ENCODE data around the gene SLC29A4. TPM values are rescaled to one million over a fixed set of nuclear protein-coding genes. Genes with fewer than 3 reads are reported as not detected.

SLC29A4 gene
- total and polyA plus RNA-seq, 2 of the 8 experiments (the other 6 are each of a cell fraction or from before 2014, with no cell fraction given): 6.9 to 15.1 TPM

GRCh38 chr7:5296611-5297226 is 14.0 kb downstream of the SLC29A4 start (continued):
- no peak for TF ChIP-seq USF2 (IDR thresholded peaks at IDR 0.05; ENCODE audit: low read length)
- no peak for TF ChIP-seq CHD2 (IDR thresholded peaks at IDR 0.05; ENCODE audit: low read length)
- TF ChIP-seq KDM4A (IDR thresholded peaks at IDR 0.05; ENCODE audit: low read depth, low read length, severe bottlenecking): no peak
- TF ChIP-seq GTF2F1 (IDR thresholded peaks at IDR 0.05; ENCODE audit: borderline replicate concordance, low read depth, low read length): no peak
- TF ChIP-seq RNF2 (IDR thresholded peaks at IDR 0.05; ENCODE audit: borderline replicate concordance, low read depth, low read length, missing control alignments, poor library complexity, severe bottlenecking): no peak
- no peak for TF ChIP-seq YY1 (IDR thresholded peaks at IDR 0.05; ENCODE audit: low read depth, low read length)
- no peak for TF ChIP-seq SP4 (IDR thresholded peaks at IDR 0.05; ENCODE audit: low read length)
